Globus pallidus (tissue), 1 donor: ENCODE measurements around the gene KCNA1.
"Not testable (repeated sequence)": the region's sequence is repeated elsewhere in the genome, so short reads cannot be mapped to it uniquely, and the experiment has no call there.

ENCODE experiments used
- DNase-seq: peaks from one replicate; pipeline ENCODE4 v3.0.0-alpha.2; 2015; ENCODE audit warnings: low spot score

KCNA1 gene

DNA sequence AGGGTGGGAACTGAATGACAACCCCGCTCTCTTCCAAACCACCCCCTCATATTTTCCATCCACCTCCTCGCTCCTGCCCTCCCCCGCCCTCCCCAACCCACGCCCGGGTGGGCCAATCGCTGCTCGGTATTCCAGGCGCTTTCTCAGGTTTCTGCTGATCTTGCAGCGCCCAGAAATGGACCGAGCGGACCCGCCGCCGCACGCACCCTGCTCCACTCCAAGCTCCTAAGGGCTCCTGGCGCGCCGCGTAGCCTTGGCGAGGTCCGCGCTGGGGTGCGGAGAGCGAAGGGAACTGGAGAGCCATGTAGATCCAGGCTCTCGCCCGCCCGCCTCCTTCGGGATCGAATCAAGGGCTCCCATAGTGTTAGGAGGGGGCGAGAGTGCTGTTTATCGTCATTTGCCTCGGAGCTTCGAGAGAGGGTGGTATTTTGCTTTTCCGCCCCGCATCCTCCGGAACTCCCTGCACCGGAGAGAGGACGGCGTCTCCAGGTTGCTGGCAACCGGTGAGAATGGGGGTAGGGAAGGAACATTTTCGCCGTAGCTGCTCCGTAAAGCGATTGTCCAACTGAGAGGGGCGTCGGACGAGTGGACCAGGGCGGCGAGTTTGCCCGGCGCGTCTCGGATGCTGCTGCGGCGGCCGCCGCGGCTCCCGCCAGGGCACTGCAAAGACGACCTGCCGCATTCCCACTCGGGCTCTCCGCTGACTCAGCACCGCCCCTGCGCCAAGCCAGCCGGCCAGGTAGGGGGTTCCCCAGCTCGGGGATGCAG, at the start of gene KCNA1:
Gene KCNA1, plus strand, starts transcription at position 172 of the 768 bp plus-strand sequence. CDS start 1,474 bp downstream, outside the sequence.
- no peak for DNase-seq

DNA sequence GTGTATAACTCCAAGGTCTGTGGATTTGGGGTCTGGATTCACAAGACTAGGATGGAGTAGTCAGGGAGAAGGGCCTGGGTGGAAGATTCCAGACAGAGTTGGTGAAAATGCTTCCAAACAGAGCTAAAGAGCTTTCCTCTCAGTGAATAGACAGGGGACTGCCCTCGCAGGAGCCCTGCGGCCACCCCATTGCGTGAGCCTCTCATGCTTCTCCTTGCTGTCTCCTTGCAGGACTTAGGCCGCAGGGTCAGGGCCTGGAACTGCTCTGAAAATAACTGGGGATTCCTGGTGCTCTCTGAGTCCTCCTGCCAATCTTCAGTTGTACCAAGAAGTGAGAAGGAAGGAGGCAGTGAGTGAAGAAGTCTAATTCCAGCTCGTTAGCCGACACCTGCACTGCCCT, 49.0 kb upstream of the KCNA1 start:
- DNase-seq: no peak

DNA sequence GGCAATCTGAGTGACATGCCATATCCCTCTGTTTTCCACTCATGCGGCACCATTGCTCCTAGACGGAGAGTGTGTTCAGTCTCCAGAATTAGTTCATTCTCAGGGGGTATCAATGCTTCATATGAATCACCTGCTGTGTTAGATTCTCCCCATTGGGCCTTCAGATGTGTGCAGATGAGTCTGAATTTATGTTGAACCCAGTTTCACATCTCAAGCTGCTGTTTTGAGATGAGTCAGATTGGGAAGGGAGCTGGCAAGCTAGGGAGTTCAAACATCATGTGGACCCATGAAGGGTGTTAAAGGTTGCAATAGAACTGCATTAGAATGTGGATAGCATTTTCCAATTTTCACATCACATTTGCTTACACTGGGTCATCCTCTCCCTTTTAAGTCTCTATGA, 46.9 kb upstream of the KCNA1 start:
- DNase-seq: no peak

DNA sequence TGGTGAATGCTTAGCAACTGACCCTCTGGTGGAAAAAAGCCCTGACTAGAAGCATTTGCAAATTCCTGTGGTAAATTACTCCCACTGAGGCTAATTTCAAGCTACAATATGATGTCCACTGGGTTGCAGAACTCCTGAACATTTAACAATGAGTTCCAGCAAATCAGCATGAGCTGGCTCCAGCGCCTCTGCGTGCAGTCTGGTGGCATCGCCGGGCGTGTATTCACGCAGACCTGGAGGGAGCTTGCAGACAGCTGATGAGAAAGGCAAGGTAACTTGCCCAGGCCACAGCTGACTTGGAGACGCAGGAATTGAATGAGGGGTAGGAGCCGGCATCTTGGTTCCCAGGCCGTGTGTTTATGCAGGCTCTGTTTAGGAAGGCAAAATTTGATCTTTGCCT, 45.1 kb upstream of the KCNA1 start:
- no peak for DNase-seq

DNA sequence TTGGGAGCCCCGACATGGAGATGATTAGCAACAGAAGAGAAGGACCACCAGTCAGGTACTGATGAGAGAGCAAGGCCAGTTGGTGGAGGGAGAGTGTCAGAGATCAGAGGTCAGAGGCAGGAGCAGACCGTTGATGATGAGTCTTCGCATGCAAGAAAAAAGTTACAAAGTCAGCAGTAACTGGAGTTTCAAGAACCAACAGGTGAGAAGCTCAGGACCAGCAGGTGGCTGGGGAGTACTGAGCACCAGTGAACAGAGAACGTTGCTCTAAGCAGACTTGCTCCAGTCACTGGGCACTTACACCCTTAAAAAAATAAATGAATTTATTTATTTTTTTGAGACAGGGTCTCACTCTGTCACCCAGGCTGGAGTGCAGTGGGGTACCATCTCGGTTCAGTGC, 44.5 kb upstream of the KCNA1 start:
- no peak for DNase-seq

DNA sequence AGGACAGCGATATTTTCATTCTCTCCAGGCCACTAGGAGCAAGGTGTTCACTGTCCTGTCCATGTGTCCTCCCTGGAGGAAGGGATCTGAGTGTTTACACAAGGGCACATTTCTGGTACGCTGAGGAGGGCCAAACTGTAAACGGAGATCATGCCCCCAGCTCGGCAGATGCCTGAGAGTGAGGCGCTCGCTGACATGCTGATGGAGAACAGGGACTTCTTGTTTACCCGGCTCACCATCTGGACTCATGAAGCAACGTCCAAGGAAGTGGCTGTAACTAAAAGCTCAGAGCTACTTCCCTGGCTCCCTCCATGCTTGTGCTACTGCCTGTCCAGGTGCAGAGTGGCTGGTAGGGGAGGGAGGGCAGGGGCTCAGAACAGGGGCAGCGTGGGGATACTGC, 43.4 kb upstream of the KCNA1 start:
- no peak for DNase-seq

DNA sequence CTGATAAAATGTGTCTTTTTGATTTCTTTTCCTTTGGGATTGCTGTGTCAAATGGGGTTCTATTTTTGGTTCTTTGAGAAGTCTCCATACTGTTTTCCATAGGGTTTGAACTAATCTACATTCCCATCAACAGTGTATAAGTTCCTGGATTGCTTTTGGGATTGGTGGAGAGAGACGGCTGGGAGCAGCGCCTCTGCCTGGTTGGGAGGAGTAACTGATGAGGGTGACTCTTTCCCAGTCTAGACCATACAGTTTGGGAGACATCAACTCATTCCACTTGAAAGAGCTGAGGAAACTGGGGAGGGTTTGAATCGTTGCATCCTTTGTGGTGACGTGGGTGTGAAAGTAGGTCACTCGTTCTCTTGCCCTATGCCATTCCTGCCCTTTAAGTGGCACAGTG, 42.3 kb upstream of the KCNA1 start:
- DNase-seq: no peak

DNA sequence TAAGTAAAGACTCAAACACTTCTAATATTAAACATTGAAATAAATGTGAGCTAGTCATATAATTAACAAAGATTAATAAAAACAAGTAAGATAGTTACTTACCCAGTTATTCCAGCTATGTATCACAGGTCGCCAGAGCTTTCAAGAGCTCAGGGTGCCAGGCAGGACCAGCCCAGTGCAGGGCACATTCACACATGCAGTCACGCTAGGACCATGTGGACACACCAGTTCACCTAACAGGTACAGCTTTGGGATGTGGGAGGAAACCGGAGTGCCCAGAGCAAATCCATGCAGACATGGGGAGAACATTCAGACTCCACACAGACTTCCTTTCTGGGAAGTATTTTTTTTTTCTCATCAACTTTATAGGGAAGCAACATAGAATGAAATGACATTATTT, 39.3 kb upstream of the KCNA1 start:
- DNase-seq: no peak

DNA sequence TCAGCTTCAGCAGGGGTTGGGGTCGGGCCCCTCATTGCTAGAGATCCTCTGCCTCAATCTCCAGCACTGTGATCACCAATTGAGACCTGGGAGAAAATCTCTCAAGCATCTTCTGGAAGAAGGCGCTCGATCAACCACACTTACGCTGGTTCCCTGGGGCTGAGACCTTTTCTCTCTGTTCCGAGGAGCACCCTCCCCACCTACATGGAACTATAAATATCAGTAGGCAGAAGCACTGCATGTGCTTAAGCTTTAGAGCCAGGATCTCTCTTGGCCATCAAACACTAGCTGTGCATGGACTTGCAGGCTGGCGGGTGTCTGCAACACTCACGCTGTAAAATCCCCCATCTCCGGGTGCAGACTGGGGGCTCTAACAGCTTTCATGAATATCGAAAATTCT, 38.2 kb upstream of the KCNA1 start:
- DNase-seq: no peak

DNA sequence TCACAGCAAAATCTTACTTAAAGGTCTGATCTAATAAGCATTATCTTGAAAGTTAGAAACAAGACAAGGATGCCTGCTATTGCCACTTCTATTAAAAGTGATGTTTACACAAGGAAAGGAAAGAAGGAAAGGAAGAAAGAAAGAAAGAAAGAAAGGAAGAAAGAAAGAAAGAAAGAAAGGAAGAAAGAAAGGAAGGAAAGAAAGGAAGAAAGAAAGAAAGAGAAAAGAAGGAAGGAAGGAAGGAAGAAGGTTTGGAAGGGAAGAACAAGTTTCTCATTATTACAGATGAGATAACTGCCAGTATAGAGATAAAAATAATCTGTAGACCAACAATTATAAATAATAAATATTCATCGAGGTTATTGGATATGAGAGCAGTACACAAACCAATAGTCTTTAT, 35.8 kb upstream of the KCNA1 start:
- no peak for DNase-seq

DNA sequence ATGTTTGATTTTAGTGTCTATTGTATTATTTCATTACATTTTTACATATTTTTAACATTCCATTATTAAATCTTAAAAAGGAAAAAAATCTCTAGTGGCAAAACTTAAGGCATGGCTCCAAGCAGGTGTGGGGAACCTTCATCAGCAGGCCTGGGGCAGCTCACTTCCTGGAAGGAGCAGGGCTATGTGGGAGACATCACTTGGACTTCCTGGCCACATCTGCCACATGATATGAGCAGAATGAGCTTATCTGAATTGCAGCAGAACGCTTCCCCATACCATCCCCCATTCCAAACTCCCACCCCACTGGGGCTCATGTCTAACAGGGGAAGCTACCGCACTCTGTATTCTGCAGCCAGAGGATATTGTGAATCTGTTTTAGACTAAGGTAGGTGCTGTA, 35.0 kb upstream of the KCNA1 start:
- DNase-seq: no peak

DNA sequence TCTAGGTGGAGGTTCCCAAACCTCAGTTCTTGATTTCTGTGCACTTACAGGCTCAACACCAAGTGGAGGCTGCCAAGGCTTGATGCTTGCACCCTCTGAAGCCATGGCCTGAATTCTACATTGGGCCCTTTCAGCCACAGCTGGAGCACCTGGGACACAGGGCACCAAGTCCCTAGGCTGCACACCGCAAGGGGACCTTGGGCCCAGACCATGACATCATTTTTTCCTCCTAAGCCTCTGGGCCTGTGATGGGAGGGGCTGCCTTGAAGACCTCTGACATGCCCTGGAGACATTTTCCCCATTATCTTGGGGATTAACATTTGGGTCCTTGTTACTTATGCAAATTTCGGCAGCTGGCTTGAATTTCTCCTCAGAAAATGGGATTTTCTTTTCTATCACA, 30.2 kb upstream of the KCNA1 start:
- DNase-seq: not testable (repeated sequence)

DNA sequence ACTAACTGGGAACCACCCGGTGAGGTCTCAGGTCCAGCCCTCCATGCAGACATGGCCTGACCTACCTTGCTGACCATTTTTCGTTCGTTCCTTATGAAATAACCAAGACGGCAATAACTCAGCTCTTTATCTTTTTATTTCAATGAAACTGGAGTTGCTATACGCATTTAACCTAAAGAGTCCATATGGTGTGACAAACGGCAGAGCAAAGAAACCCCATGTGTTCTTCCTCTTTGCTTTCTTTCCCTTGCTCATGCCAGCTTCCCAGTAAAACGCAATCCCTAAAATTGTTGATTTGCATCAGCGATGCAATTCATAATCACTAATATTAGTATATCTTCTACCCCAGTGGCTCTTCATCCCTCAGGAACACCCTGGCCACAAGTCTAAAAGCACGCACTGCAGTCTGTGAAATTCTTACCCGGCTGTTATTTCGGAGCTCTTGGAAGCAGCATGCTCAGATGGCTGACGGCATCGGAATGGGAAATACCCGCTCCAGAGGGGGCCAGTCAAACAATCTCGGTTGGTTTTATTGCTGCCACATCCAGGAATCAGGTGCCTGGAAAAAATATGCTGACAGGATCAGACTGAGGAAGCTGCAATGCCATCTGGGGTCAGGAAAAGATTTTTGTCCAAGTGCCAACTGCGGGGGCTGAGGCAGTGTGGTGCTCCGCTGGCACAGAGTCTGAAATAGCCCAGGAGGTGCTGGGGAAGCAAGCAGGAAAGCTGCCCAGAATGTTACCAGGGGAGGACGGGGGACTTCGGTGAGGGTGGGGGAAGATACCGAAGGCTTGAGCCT, 28.2 kb upstream of the KCNA1 start:
- DNase-seq: no peak

DNA sequence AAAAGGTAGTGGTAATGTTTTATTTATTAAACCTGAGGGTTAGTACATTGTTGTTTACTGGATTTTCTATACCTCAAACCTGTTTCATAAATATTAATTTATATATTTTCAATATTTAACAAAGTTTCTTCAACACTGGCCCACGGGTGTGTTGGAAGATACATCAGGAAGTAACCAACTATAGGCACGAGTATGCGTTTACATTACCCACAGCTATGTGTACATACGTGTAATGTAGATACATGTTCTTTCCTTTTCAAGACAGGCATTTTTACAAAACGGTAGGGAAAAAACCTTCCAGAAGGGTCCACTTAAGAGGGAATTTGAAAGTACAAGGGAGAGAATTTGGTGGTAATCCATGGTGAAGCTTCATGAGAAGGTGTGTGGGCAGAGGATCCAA, 17.8 kb upstream of the KCNA1 start:
- DNase-seq: no peak

DNA sequence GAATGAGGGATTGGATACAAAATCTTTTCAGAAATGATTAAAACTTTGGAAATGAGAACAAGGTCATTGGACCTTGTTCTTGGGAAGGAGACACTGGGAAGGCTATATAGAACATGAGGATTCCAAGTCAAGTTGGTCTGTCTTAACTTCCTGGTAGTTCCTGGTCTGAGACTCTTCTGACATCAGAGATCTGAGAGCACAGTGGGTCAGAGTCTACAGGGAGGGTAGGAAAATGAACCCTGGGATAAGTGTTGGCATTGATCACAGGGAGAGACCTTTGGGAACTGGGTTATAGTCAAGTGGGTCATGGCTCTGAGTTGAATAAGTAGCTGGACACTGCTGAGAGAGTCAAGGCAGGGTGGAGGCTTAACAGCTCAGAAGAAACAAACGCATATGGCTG, 17.3 kb upstream of the KCNA1 start:
- DNase-seq: no peak

DNA sequence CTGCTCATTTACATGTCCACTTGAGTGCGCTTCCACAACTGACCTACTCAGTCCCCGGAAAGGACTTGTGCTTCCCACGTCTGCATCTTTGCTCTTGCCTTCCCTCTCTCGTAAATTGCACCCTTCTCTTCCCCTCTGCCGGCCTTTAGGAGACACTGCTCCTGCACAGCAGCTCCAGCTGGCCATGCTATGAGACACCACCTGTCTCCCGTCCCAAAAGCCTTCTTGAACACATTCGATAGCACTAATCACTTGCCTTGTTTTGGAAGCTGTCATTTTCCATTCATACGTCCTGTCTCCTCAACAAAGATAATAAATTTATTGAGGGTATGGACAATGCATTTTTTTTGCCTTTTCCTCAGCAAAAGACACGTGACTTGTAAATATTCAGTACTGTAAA, 15.7 kb upstream of the KCNA1 start:
- no peak for DNase-seq

DNA sequence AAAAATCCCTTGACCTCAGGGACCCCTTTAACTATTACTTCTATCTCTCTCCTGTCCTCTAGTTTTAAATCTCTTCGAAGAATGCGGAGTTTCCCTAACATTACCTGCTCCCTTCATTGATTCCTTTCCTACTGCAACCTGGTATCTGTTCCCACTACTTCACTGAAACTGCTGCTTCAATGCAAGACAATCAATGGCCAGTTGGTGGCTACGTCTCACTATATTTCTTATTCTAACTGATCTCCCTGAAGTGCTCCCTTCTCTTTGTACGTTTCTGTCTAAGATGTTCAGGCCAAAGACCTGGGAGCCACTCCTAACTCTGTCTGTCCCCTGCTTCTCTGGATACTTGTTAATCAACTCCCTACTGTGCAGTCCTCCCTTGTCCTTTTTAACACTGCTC, 10.3 kb upstream of the KCNA1 start:
- DNase-seq: no peak

DNA sequence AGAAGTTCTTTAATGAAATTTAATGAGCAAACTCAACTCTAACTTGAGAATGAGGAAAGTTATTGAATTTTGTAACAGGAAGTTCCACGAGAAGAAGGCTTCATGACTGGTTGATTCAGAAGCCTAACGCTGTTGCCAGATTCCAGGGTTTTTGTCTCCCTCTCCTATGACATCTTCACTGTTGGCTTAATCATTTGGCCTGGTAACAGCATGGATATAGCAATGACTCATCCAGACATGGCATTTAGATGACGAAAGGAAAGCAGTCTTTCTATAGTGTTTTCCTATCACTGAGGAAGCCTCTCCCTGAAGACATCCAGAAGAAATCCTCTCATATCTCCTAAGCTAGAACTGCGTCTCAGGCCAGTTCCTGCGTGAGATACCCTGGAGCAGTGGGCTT, 9.4 kb upstream of the KCNA1 start:
- DNase-seq: no peak

DNA sequence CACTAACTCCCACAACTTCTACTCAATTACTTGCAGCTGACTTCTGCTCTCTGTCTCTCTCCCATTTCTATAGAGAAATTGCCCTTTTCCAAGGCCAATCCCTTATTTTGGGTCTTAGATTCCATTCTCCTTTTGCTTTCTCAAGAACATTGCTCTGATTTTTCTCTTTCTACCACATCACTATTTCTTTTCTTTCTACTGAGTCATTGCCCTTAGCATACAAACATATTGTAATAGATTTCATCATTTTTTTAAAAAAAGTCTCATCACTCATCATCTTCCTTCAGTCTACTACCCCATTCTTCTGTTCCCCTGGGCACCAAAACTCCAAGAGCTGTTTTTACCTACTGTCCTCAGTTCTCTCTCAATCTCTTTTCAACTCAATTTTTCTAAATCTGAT, 4.4 kb upstream of the KCNA1 start:
- no peak for DNase-seq

DNA sequence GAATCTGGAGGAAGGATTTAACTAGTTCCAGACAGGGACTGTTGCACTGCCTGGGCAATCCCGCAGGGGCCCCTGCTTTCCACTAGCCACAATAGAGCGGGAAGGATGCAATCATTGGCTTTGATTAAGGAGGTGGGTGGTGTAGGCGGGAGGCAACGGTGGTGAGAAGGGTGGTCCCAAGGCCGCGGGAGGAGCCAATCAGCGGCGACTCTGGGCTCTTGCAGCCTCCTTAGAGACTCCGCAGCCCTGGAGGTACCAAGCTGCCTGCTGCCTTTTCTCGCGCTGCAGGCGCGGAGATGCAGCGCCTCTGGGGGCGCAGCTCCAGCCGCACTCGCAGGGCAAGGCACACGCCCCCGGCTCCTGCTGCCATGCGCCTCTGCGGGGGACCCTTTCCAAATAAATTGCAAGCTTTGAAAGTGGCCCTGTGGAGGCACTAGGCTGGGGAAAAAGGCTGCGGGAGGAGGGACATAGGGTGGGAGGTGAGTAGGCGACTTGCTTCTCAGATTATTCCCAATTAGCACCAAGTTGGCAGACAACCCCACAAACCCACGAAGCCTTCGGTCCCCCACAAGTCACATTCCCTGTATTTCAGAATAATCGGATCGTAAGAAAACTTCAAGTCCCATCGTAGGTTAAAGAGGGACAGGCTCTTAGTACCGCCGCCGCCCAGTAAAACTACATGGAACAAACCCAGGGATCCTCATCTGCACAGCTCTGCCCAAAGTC, 858 bp upstream of the KCNA1 start:
- no peak for DNase-seq

DNA sequence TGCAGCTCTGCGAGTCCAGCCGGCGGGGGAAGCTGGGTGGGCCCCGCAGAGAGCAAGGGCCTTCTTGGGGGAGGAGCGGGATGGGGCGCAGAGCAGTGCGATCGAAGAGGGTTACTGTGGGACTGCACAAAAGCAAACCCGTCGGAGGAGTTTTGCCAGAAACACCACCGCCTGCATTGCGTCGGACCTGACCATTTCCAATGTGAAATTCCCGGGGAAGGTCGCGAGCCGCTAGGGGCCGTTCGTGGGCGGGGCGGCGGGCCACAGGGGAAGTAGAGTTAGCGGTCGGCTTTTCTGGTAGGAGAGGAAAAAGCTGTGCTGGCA, 333 bp upstream of the KCNA1 start:
- DNase-seq: no peak

DNA sequence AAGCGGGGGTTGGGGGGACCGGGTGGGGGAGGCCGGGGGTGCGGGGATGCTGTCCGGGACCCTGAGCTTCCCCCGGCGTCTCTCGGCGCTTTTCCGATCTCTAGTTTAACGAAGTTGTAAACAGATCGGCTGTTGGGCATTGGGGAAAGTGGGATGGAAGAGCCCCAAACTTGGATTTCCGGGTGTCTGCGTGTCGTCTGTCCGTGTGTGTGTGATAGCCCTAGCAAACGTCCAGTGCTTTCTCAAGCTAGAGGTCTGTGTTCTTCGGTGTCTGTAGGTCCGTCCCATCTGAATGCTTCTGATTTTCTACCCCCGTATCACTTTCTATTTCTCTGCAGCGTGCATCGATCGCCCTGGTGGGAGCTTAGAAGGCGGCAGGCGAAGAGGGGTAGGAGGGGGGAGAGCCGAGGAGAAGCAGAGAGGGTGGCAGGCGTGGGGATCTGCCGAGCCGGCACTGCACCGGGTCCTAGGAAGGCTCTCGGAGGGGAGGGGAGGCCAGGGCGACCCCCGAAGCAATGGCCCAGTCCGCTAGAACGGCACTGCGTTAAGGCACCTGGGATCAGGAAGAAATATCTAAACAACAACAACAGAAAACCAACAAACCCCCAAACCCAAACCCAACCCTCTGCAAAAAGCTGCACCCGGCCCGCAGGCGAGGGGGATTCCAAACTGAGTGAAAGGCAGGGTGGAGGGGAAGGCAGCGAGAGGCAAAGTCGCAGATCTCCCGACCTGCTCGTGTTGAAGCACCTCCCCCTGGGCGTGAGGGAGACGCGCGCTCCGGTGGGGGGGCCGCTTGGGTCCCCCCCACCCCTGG, 1.0 kb downstream of the KCNA1 start:
- no peak for DNase-seq
